CD14-positive monocyte (primary cell): ENCODE data around the gene ZNF423. TPM values are rescaled to one million over a fixed set of nuclear protein-coding genes. Genes with fewer than 3 reads are reported as not detected.

Experiments
- DNase-seq, 3 donors: peaks; one replicate each; pipeline ENCODE4 v3.0.0-alpha.2; 2011 to 2022
- H2AFZ ChIP-seq: 2 replicates; pipeline ENCODE4 v1.6.0; 2012; ENCODE audit warnings: mild to moderate bottlenecking, low read depth, low read length, inconsistent platforms; ENCODE audit not compliant: insufficient read depth, poor library complexity, severe bottlenecking
- H3K27ac ChIP-seq, 2 donors: 1 replicate in 1 of 2; 2 replicates in 1 of 2; pipeline ENCODE4 v1.5.1; 2012 to 2013; ENCODE audit warnings: low read length in 2 of 2, control low read depth in 1 of 2, inconsistent platforms in 1 of 2, low read depth in 1 of 2, mild to moderate bottlenecking in 1 of 2
- H3K27me3 ChIP-seq, 2 donors: one replicate each; pipeline versions ENCODE4 v1.6.0 to v1.6.1; 2011 to 2013; ENCODE audit warnings: low read length in 2 of 2; ENCODE audit not compliant: control insufficient read depth in 2 of 2, insufficient read depth in 2 of 2
- H3K36me3 ChIP-seq, 2 donors: replicated peaks in 1 of 2; 1 replicate in 1 of 2; 2 replicates in 1 of 2; pipeline versions ENCODE4 v1.5.1 to v1.6.1; 2012 to 2013; ENCODE audit warnings: low read length in 2 of 2, control low read depth in 1 of 2, inconsistent platforms in 1 of 2, mild to moderate bottlenecking in 1 of 2; ENCODE audit not compliant: insufficient read depth in 2 of 2, control insufficient read depth in 1 of 2
- H3K4me1 ChIP-seq, 2 donors: 1 replicate in 1 of 2; 2 replicates in 1 of 2; pipeline versions ENCODE4 v1.5.1 to v1.6.1; 2012 to 2013; ENCODE audit warnings: low read length in 2 of 2, control low read depth in 1 of 2, inconsistent platforms in 1 of 2, mild to moderate bottlenecking in 1 of 2, moderate library complexity in 1 of 2; ENCODE audit not compliant: insufficient read depth in 2 of 2, control insufficient read depth in 1 of 2
- H3K4me2 ChIP-seq: replicated peaks from 2 replicates; pipeline ENCODE3; 2012; ENCODE audit warnings: low read length, moderate library complexity, mild to moderate bottlenecking; ENCODE audit not compliant: poor library complexity, severe bottlenecking; ENCODE audit errors: extremely low read depth
- H3K4me3 ChIP-seq, 3 experiments: fragments of 200-600 bp in 1 of 3; sonication (generic) in 1 of 3; replicated peaks in 1 of 3; 1 replicate in 2 of 3; 2 replicates in 1 of 3; pipeline ENCODE4 v1.5.1; 2011 to 2013; ENCODE audit warnings: low read length in 3 of 3, mild to moderate bottlenecking in 3 of 3, control low read depth in 2 of 3, low read depth in 2 of 3, inconsistent platforms in 1 of 3, moderate library complexity in 1 of 3
- H3K79me2 ChIP-seq: 2 replicates; pipeline ENCODE4 v1.6.0; 2012; ENCODE audit warnings: mild to moderate bottlenecking, control low read depth, inconsistent platforms, low read length, moderate library complexity; ENCODE audit not compliant: insufficient read depth
- H3K9ac ChIP-seq: 2 replicates; pipeline ENCODE4 v1.6.0; 2017; ENCODE audit warnings: low read length, mild to moderate bottlenecking; ENCODE audit not compliant: insufficient read depth, poor library complexity, severe bottlenecking
- H3K9me3 ChIP-seq, 2 donors: replicated peaks in 1 of 2; 1 replicate in 1 of 2; 2 replicates in 1 of 2; pipeline versions ENCODE4 v1.5.1 to v1.6.1; 2012 to 2013; ENCODE audit warnings: low read length in 2 of 2, control low read depth in 1 of 2; ENCODE audit not compliant: control insufficient read depth in 1 of 2, insufficient read depth in 1 of 2
- H4K20me1 ChIP-seq: 2 replicates; pipeline ENCODE4 v1.6.0; 2012; ENCODE audit warnings: mild to moderate bottlenecking, low read length, control low read depth, moderate library complexity; ENCODE audit not compliant: insufficient read depth
- H3K27ac Mint-ChIP-seq, 7 donors: one replicate each; pipeline ENCODE4 v1.8.0; 2020; ENCODE audit warnings: mild to moderate bottlenecking in 7 of 7, mixed read lengths in 7 of 7, moderate library complexity in 6 of 7, inconsistent platforms in 2 of 7
- H3K27me3 Mint-ChIP-seq, 3 donors: one replicate each; pipeline ENCODE4 v1.8.0; 2021 to 2022; ENCODE audit warnings: low read depth in 3 of 3, mild to moderate bottlenecking in 3 of 3, mixed read lengths in 3 of 3, moderate library complexity in 3 of 3, inconsistent platforms in 1 of 3
- H3K36me3 Mint-ChIP-seq, 2 donors: one replicate each; pipeline ENCODE4 v1.8.0; 2020; ENCODE audit warnings: mixed read lengths in 2 of 2, inconsistent platforms in 1 of 2, mild to moderate bottlenecking in 1 of 2
- H3K4me1 Mint-ChIP-seq: one replicate; pipeline ENCODE4 v1.8.0; 2020; ENCODE audit warnings: mild to moderate bottlenecking, mixed read lengths
- H3K4me3 Mint-ChIP-seq, 2 donors: one replicate each; pipeline ENCODE4 v1.8.0; 2020; ENCODE audit warnings: mild to moderate bottlenecking in 2 of 2, mixed read lengths in 2 of 2, moderate library complexity in 1 of 2
- H3K9me3 Mint-ChIP-seq, 7 donors: one replicate each; pipeline ENCODE4 v1.8.0; 2020 to 2022; ENCODE audit warnings: mixed read lengths in 7 of 7, mild to moderate bottlenecking in 6 of 7, moderate library complexity in 6 of 7, inconsistent platforms in 2 of 7
- CTCF ChIP-seq: fragments of 200-600 bp; IDR thresholded peaks from one replicate; pipeline ENCODE4 v1.8.0; 2022; ENCODE audit warnings: antibody characterized with exemption, mild to moderate bottlenecking
- WGBS: methylation state at CpG from one replicate; pipeline ENCODE4 v1.1.5; 2013; ENCODE audit warnings: missing lambda C conversion rate; ENCODE audit not compliant: insufficient coverage; 5-methylcytosine and 5-hydroxymethylcytosine counted together
- intact Hi-C, 2 donors: fragments of 100-400 bp; cut with micrococcal nuclease; formaldehyde crosslinking; loops; one replicate each; pipeline versions ENCODE4 v1.15.0 to v1.15.1; 2023
- polyA plus RNA-seq, 3 donors: library from polyadenylated mRNA; depleted of rRNA in 1 of 3; unstranded in 2 of 3; stranded (reverse) in 1 of 3; fragments of 300-500 nt in 2 of 3; fragments of >200 nt in 1 of 3; fragmentation: Illumina TruSeq in 2 of 3; gene quantifications; 1 replicate in 2 of 3; 2 replicates in 1 of 3; pipeline ENCODE4 v1.2.3, GENCODE V29; 2012 to 2021

ZNF423 gene
- polyA plus RNA-seq, 3 donors, result not detected

GRCh38 chr16:49822649-49823370, 33.1 kb downstream of the ZNF423 start:
- no peak overlapping the region for H2AFZ ChIP-seq
- H3K27ac ChIP-seq, result no peak overlapping the region
- H3K9me3 Mint-ChIP-seq, result no peaks in the 10 kb centered on the region
- H3K27me3 ChIP-seq, result no peaks in the 10 kb centered on the region
- TF ChIP-seq CTCF, result no peak
- DNase-seq, result no peak
- no peaks in the 10 kb centered on the region for H3K4me1 Mint-ChIP-seq
- H3K27me3 Mint-ChIP-seq, result peaks cover 2 to 10% (median 5%) of the 10 kb centered on the region in 3 donors
- no peak overlapping the region for H3K9ac ChIP-seq
- H3K4me3 ChIP-seq, result no peak overlapping the region
- WGBS, result 92% methylated on average over 8 of the region's 8 CpGs
- intact Hi-C loops, result no loop called here
- H3K4me1 ChIP-seq, result no peaks in the 10 kb centered on the region
- no peaks in the 10 kb centered on the region for H3K9me3 ChIP-seq
- H3K4me3 Mint-ChIP-seq, result no peak overlapping the region
- no peaks in the 10 kb centered on the region for H4K20me1 ChIP-seq
- H3K79me2 ChIP-seq, result no peaks in the 10 kb centered on the region
- no peak overlapping the region for H3K27ac Mint-ChIP-seq
- no peaks in the 10 kb centered on the region for H3K36me3 Mint-ChIP-seq
- H3K36me3 ChIP-seq, result no peaks in the 10 kb centered on the region
- no peak overlapping the region for H3K4me2 ChIP-seq

- WGBS, result 89% methylated on average over 8 of the region's 13 CpGs
- intact Hi-C loops, result no loop called here
- no peak for TF ChIP-seq CTCF
These were observed 34.2 kb downstream of the ZNF423 start for GRCh38 chr16:49821614-49822282.

More at GRCh38 chr16:49821614-49822282, 34.2 kb downstream of the ZNF423 start:
- Histone ChIP-seq H4K20me1 (no peaks in the 10 kb centered on the region), H3K36me3 (no peaks in the 10 kb centered on the region), H3K27me3 (no peaks in the 10 kb centered on the region), H3K79me2 (no peaks in the 10 kb centered on the region), H3K4me1 (no peaks in the 10 kb centered on the region), H2AFZ (no peak overlapping the region), H3K27ac (no peak overlapping the region), H3K4me3 (no peak overlapping the region), H3K9me3 (no peaks in the 10 kb centered on the region), H3K4me2 (no peak overlapping the region), H3K9ac (no peak overlapping the region)
- H3K27ac Mint-ChIP-seq, result no peak overlapping the region
- DNase-seq, result no peak
- H3K9me3 Mint-ChIP-seq, result no peaks in the 10 kb centered on the region
- H3K27me3 Mint-ChIP-seq, result peaks cover 2 to 8% (median 5%) of the 10 kb centered on the region in 3 donors
- H3K4me3 Mint-ChIP-seq, result no peak overlapping the region
- H3K36me3 Mint-ChIP-seq, result no peaks in the 10 kb centered on the region
- H3K4me1 Mint-ChIP-seq, result no peaks in the 10 kb centered on the region
